ENCODE data around the gene OR52K1. TPM values are rescaled to one million over a fixed set of nuclear protein-coding genes. Genes with fewer than 3 reads are reported as not detected.

Gene OR52K1
- total RNA-seq, 2 donors from 2014 or later, result not detected

GRCh38 chr11:4511282-4512245, 29.1 kb downstream of the OR52K1 start:
- H3K9me3 ChIP-seq, result no peaks in the 10 kb centered on the region
- H3K36me3 ChIP-seq (replicated peaks in 1 of 2; ENCODE audit: insufficient read depth in 1 of 2, low read depth in 2 of 2), result no peaks in the 10 kb centered on the region
- intact Hi-C loops (cut with DNase I), result no loop called here
- no peak overlapping the region for H3K27ac ChIP-seq
- DNase-seq (no peak), ATAC-seq (no peak)
- H3K4me1 ChIP-seq, result no peaks in the 10 kb centered on the region
- TF ChIP-seq CTCF (IDR thresholded peaks at IDR 0.05) (no peak), POLR2A (IDR thresholded peaks at IDR 0.05) (no peak)
- H3K27me3 ChIP-seq, result no peaks in the 10 kb centered on the region
- WGBS, 2 donors, result 34 to 64% methylated on average over 5 of the region's 5 CpGs
- H3K4me3 ChIP-seq, result no peak overlapping the region

GRCh38 chr11:4514196-4514595, 31.8 kb downstream of the OR52K1 start:
- TF ChIP-seq POLR2A (IDR thresholded peaks at IDR 0.05) (no peak), CTCF (IDR thresholded peaks at IDR 0.05) (no peak)
- DNase-seq (no peak), ATAC-seq (no peak)
- no peak overlapping the region for H3K27ac ChIP-seq
- H3K27me3 ChIP-seq, result no peaks in the 10 kb centered on the region
- 69 to 71% methylated on average over 1 of the region's 1 CpG for WGBS, 2 donors
- intact Hi-C loops (cut with DNase I), result no loop called here
- no peaks in the 10 kb centered on the region for H3K36me3 ChIP-seq (replicated peaks in 1 of 2; ENCODE audit: insufficient read depth in 1 of 2, low read depth in 2 of 2)
- no peak overlapping the region for H3K4me3 ChIP-seq
- H3K9me3 ChIP-seq, result no peaks in the 10 kb centered on the region
- H3K4me1 ChIP-seq, result no peaks in the 10 kb centered on the region

GRCh38 chr11:4522339-4522738, 39.9 kb downstream of the OR52K1 start:
- Histone ChIP-seq H3K9me3 (no peaks in the 10 kb centered on the region), H3K4me1 (no peaks in the 10 kb centered on the region), H3K27me3 (no peaks in the 10 kb centered on the region), H3K36me3 (replicated peaks in 1 of 2; ENCODE audit: insufficient read depth in 1 of 2, low read depth in 2 of 2) (no peaks in the 10 kb centered on the region), H3K27ac (no peak overlapping the region), H3K4me3 (no peak overlapping the region)
- TF ChIP-seq CTCF (IDR thresholded peaks at IDR 0.05) (no peak), POLR2A (IDR thresholded peaks at IDR 0.05) (no peak)
- ATAC-seq (no peak), DNase-seq (no peak)
- intact Hi-C loops (cut with DNase I), result no loop called here
- WGBS, 2 donors, result 50 to 61% methylated on average over 2 of the region's 2 CpGs

- DNase-seq, result no peak
- intact Hi-C loops (cut with DNase I), result no loop called here
- TF ChIP-seq POLR2A (IDR thresholded peaks at IDR 0.05) (no peak), CTCF (IDR thresholded peaks at IDR 0.05) (no peak)
- Histone ChIP-seq H3K27me3 (no peaks in the 10 kb centered on the region), H3K9me3 (no peaks in the 10 kb centered on the region), H3K4me3 (no peak overlapping the region), H3K36me3 (replicated peaks in 1 of 2; ENCODE audit: insufficient read depth in 1 of 2, low read depth in 2 of 2) (no peaks in the 10 kb centered on the region), H3K4me1 (no peaks in the 10 kb centered on the region), H3K27ac (no peak overlapping the region)
- 71 to 82% methylated on average over 6 of the region's 6 CpGs for WGBS, 2 donors
- no peak for ATAC-seq
These were observed 40.3 kb downstream of the OR52K1 start for GRCh38 chr11:4522752-4523151.

- intact Hi-C loops (cut with DNase I), result no loop called here
- no peaks in the 10 kb centered on the region for H3K27me3 ChIP-seq
- DNase-seq (no peak), ATAC-seq (no peak)
- no peak overlapping the region for H3K27ac ChIP-seq
- no peaks in the 10 kb centered on the region for H3K4me1 ChIP-seq
- TF ChIP-seq CTCF (IDR thresholded peaks at IDR 0.05) (no peak), POLR2A (IDR thresholded peaks at IDR 0.05) (no peak)
- no peaks in the 10 kb centered on the region for H3K9me3 ChIP-seq
- no peak overlapping the region for H3K4me3 ChIP-seq
- no peaks in the 10 kb centered on the region for H3K36me3 ChIP-seq (replicated peaks in 1 of 2; ENCODE audit: insufficient read depth in 1 of 2, low read depth in 2 of 2)
- WGBS, 2 donors, result 80 to 95% methylated on average over 1 of the region's 1 CpG
These were observed 41.2 kb downstream of the OR52K1 start for GRCh38 chr11:4523666-4524065.

All from body of pancreas (tissue), 4 donors.